Skin epidermis (tissue), 12 donors: ENCODE measurements around the gene SOWAHC.
A peak's percentile ranks its signal among the peaks of the same experiment; 100 is the strongest.
"Not testable (repeated sequence)": the region's sequence is repeated elsewhere in the genome, so short reads cannot be mapped to it uniquely, and the experiment has no call there.

ENCODE experiments used
- H3K27ac ChIP-seq, 21 experiments: fragments of 200-600 bp; sonication (generic) in 11 of 21; one replicate each; pipeline ENCODE4 v1.5.0; 2020; ENCODE audit warnings: mild to moderate bottlenecking in 3 of 21, inconsistent platforms in 2 of 21, moderate library complexity in 2 of 21
- H3K4me3 ChIP-seq, 7 experiments: fragments of 200-600 bp; sonication (generic) in 2 of 7; one replicate each; pipeline ENCODE4 v1.5.0; 2020; ENCODE audit warnings: inconsistent platforms in 2 of 7, mild to moderate bottlenecking in 2 of 7, moderate library complexity in 1 of 7

Gene SOWAHC

DNA sequence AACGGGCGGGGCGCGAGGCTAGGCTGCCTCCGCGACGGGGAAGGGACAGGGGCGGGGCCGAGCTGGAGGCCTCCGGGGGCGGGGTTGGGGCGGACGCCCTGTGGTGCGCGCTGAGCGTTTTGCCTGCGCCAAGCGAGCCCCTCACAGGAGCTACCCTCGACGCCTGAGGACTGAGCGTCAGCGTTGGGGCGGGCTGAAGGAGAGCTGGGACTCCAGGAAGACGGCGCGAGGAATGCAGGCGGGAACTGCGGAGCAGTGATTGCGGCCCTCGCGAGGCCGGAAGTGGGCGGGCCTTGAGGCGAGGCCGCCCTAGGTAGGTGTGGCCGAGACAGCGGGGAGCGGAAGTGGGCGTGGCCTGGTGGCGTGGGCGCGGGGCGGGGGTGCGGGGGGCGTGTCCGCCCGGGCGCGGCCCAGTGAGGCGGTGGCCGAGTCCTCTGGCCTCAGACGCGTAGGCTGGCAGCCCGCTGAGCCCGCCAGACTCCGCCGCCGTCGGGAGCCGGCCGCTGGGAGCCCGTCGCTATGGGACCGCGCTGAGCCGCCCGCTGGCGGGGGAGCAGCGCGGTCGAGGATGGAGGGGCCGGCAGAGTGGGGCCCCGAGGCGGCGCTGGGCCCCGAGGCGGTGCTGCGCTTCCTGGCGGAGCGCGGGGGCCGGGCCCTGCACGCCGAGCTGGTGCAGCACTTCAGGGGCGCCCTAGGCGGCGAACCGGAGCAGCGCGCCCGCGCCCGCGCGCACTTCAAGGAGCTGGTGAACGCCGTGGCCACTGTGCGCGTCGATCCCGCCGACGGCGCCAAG, at the start of gene SOWAHC, which contains the start of gene SEPTIN10:
Gene SOWAHC, plus strand, starts transcription at position 443 of the 793 bp plus-strand sequence. Its CDS starts 126 bp downstream, at position 569.
Gene SEPTIN10, minus strand, starts transcription at position 45 of the 793 bp plus-strand sequence. CDS start 139 bp downstream, outside the sequence.
- Histone ChIP-seq H3K4me3 (peak within 1 kb of the TSS; percentile 60 to 84 (median 68)), H3K27ac (peak within 1 kb of the TSS; percentile 64 to 100 (median 97))

DNA sequence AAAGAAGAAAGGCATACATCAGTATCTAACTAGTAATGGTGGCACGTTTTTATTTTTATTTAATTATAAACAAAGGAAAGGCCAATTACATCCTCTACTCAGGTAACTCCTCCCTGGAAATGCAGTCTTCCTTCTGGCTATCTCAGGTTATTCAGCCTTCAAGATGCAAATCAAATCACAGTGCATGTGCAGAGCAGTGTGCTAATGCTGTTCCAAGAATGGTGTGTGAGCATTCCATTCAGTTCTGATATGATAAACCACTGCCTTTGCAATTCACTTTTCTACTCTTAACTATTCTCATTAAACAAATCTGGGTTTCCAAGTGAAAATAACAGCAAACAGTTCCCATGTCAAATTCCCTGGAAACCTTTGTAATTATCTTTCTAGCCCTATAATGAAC, 38.8 kb upstream of the SOWAHC start:
- no peak overlapping the region for H3K4me3 ChIP-seq

GRCh38 chr2:109577630-109578029, 36.5 kb upstream of the SOWAHC start:
- H3K27ac ChIP-seq, H3K4me3 ChIP-seq: not testable (repeated sequence)

More for the DNA sequence above, 38.8 kb upstream of the SOWAHC start:
- H3K27ac ChIP-seq: no peak overlapping the region

- no peak overlapping the region for H3K4me3 ChIP-seq
Observed at GRCh38 chr2:109582928-109583895, 31.0 kb upstream of the SOWAHC start.

GRCh38 chr2:109586687-109587086, 27.5 kb upstream of the SOWAHC start:
- H3K4me3 ChIP-seq: no peak overlapping the region

More at GRCh38 chr2:109582928-109583895, 31.0 kb upstream of the SOWAHC start:
- no peak overlapping the region for H3K27ac ChIP-seq

GRCh38 chr2:109591206-109591605, 23.0 kb upstream of the SOWAHC start:
- no peak overlapping the region for H3K27ac ChIP-seq

More at GRCh38 chr2:109586687-109587086, 27.5 kb upstream of the SOWAHC start:
- H3K27ac ChIP-seq: no peak overlapping the region

DNA sequence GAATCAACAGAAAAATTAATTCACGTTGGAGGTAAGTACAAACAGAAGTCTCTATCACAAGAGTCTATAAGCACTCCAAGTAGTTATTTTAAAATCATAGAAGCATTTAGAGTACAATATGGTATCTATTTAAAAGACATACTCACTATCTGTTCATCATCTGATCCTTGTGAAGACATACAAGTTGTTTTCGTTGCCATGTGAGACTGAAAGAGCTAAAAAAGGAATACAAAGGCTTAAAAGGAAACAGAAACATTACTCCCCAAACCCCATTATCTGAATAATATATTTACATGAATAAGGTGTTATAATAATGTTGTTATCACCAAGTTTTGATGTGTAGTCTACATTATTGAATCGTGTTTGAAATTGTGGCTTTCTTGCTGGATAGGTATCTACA, 21.3 kb upstream of the SOWAHC start:
- no peak overlapping the region for H3K27ac ChIP-seq

More at GRCh38 chr2:109591206-109591605, 23.0 kb upstream of the SOWAHC start:
- no peak overlapping the region for H3K4me3 ChIP-seq

DNA sequence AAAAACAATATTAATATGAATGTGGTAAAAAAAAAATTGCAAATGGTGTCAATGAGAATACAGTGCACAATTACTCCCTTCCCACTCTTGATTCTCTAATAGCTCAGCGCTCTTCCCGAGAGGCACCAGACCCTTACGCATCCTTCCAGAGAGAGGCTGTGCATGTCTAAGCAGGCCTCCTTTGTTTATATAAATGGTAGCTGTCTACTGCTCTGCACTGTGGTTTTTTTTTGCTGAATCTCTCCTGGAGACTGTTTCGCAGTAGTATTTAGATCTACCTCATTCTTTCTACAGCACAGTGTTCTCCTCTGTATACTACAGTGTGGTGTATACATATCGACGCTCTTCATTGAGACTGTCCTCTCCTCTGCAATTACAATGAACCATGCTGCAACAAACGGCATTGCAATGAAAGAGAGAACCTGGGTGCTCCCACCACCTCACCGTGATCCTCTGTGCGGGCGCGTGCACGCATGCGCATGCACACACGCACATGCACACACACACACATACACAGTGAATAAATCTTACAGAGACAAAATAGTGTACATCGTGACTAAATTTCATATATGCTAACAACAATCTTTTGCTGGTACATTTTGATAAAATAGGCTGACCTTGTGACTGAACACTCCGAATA, 19.8 kb upstream of the SOWAHC start:
- Histone ChIP-seq H3K4me3 (no peak overlapping the region), H3K27ac (no peak overlapping the region)

More for the DNA sequence above, 21.3 kb upstream of the SOWAHC start:
- H3K4me3 ChIP-seq: no peak overlapping the region

DNA sequence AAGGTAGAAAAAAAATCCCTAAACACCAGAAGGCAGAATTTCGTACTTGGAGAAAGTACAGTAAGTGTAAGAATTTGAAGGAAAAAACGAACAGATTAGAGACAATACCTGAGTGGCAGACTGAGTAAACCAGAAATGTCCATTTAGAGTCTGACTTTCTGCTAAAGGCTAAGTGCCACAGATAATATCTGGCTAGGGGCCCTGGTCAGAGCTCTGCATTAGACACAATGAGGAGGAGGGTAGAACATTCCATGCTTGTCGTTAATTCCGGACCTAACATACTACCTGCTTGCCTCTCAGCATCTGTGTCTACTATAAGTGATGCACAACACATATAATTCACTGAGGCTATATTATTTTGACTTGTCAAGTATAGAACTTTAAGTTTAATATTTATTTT, 18.5 kb upstream of the SOWAHC start:
- no peak overlapping the region for H3K4me3 ChIP-seq
- H3K27ac ChIP-seq: no peak overlapping the region

DNA sequence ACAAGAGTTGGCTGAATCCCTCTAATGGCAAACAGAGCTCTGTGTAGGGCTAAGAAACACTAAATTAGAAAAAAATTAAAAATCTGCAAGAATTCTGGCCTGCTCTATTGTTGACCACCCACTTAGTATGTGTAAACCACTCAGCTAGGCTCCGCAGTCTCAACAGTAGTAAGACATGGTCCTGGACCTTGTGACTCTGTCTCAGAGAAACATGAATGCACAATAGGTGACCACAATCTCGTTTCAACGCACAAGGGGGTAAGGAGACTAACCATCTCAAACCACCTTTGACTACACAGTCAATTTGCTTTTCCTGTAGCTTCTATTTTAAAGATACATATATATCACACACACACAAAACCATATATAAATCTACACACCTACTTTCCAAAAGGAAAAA, 16.9 kb upstream of the SOWAHC start:
- H3K4me3 ChIP-seq: no peak overlapping the region
- H3K27ac ChIP-seq: no peak overlapping the region

DNA sequence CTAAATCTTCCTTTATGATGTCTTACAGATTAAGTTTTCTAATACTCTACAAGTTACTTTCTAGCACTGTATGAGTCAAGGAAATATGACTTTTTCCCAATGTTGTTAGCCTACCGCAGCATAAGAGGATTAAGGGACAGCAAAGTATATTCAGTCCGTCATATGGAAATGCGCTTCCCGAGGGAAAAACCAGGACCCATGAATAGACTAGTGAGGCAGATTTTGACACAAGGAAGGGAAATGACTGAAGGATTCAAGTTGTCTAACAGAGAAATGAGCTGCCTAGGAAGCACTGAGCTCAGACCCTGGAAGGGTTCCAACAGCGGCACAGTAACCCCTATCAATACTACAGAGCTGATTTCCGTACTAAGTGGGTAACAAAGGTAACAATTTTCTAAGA, 12.4 kb upstream of the SOWAHC start:
- H3K4me3 ChIP-seq: no peak overlapping the region
- H3K27ac ChIP-seq: no peak overlapping the region

- Histone ChIP-seq H3K4me3 (no peak overlapping the region), H3K27ac (no peak overlapping the region)
Observed at GRCh38 chr2:109602617-109603188, 11.5 kb upstream of the SOWAHC start.

GRCh38 chr2:109604597-109604996, 9.6 kb upstream of the SOWAHC start:
- Histone ChIP-seq H3K4me3 (no peak overlapping the region), H3K27ac (peak overlapping the region in 1 of 21 experiments; percentile 20)

GRCh38 chr2:109607766-109608165, 6.4 kb upstream of the SOWAHC start:
- Histone ChIP-seq H3K27ac (no peak overlapping the region), H3K4me3 (no peak overlapping the region)

DNA sequence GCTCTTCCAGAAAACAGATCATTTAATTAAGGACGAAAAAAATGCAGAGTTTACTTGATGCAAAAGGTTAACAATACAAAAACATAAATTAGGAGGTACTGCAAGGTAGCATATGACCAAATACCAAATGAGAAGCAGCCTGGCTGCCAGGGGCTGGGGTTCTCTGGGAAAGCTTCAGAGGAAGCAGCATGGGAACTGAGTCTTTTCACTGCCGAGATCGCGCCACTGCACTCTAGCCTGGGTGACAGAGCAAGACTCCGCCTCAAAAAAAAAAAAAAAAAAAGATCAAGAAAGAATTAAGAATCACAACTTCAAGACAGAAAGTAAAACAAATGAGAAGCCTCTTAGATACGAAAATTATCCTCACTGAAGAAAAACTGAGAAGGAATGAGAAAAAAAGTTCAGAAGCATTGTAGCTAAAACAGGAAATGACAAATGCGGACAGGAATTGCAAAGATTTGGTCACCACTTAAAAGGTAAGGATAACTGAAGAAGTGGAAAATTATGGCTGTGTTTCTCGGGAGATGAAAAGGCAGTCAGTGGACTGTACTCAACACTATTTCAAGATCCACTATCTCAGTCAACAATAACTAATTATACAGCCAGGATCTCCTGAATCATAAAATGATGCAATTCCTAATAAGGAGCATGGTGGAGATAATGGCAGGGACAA, 4.7 kb upstream of the SOWAHC start:
- Histone ChIP-seq H3K27ac (peak overlapping the region in 8 of 21 experiments; percentile 8 to 54 (median 24)), H3K4me3 (no peak overlapping the region)

GRCh38 chr2:109611467-109612095, 2.6 kb upstream of the SOWAHC start:
- Histone ChIP-seq H3K27ac (peak overlapping the region in 4 of 21 experiments; percentile 1 to 98 (median 52)), H3K4me3 (peak overlapping the region in 1 of 7 experiments; percentile 84)

DNA sequence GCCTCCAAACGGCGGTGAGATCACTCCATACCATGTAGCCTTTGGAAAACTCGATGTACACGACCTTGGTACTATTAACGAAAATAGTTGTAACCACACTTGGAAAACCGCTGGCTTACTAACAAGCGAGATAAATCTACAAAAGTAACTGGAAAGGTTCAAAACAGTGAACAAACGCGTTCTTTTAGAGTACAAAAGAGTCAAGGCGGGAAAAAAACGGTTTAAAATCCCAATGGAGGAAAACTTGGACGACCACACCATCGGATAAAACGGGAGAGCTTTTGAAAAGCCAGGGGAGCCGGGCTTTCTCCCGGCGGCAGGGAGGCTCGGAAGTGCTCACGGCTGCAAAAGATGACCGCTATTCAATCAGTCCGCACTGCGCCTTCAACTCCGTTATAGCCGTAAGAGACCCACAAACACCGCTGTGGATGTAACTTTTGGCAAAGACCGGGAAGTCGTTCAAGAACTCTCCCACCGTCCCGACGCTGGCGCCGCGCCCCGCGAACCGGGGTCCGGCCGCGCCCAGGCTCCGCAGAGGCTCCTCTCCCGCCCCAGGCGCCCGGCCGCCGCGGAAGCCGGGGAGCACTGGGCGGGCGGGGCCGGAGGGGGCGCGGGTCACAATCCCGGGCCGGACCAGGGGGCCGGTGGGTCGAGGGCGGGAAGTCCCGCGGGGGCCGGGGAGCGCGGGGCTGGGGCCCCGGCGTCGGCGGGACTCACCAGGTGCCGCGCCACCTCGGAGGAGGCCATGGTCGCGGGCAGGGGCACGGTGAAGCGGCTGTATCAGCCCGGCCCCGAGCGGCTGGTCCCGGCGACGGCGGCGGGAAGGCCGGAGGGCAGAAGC, 863 bp upstream of the SOWAHC start:
- Histone ChIP-seq H3K4me3 (peak overlapping the region; percentile 60 to 84 (median 68)), H3K27ac (peak overlapping the region; percentile 64 to 100 (median 97))
